ENCODE measurements around the gene TOM1L2. TPM values are rescaled to one million over a fixed set of nuclear protein-coding genes. Genes with fewer than 3 reads are reported as not detected.
"Not testable (repeated sequence)": the region's sequence is repeated elsewhere in the genome, so short reads cannot be mapped to it uniquely, and the experiment has no call there.

Gene TOM1L2
- total and polyA plus RNA-seq, 8 donors = 20.3 to 28.2 (median 22.2) TPM

DNA sequence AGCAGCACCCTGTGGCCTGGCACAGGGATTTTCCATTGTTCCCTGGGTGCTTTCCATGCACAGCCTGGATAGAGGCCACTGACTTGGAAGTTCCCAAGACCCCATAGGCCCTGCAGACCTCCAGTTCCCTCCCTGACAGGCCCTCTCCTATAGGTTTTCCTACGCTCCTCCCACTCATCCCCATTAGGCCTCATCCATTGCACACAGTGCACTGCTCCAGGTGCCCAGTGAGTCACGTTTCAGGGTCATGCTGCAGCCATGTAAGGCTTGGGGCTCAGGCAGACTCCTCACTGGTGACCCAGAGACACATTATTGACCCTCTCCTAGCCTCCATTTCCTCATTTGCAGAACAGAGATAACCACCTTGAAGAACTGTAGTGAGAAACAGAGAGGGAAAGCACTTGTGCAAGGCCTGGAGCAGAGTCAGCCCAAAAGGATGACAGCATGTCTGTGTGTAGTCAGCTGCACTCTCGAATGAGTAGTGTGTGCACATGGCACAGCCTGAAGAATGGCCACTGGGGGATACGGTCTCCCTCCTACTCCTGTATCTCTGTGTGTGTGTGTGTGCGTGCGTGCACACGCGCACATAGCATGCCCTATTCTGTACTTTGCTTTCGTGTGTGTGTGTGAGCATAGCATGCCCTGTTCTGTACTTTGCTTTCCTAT is 27.3 kb upstream of the TOM1L2 start:
- H3K27ac ChIP-seq = no peak overlapping the region
- ATAC-seq (no peak), DNase-seq (no peak), FAIRE-seq (no peak)
- H3K4me1 ChIP-seq = no peaks in the 10 kb centered on the region
- H3K27me3 ChIP-seq = no peaks in the 10 kb centered on the region
- intact Hi-C loops (cut with DNase I) = no loop called here
- H3K4me3 ChIP-seq = no peak overlapping the region
- TF ChIP-seq, protein P1, sequence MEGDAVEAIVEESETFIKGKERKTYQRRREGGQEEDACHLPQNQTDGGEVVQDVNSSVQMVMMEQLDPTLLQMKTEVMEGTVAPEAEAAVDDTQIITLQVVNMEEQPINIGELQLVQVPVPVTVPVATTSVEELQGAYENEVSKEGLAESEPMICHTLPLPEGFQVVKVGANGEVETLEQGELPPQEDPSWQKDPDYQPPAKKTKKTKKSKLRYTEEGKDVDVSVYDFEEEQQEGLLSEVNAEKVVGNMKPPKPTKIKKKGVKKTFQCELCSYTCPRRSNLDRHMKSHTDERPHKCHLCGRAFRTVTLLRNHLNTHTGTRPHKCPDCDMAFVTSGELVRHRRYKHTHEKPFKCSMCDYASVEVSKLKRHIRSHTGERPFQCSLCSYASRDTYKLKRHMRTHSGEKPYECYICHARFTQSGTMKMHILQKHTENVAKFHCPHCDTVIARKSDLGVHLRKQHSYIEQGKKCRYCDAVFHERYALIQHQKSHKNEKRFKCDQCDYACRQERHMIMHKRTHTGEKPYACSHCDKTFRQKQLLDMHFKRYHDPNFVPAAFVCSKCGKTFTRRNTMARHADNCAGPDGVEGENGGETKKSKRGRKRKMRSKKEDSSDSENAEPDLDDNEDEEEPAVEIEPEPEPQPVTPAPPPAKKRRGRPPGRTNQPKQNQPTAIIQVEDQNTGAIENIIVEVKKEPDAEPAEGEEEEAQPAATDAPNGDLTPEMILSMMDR (IDR thresholded peaks at IDR 0.05) = no peak
- H3K9me3 ChIP-seq = no peaks in the 10 kb centered on the region
- 80 to 81% methylated on average over 9 of the region's 9 CpGs for WGBS, 2 donors
- no peaks in the 10 kb centered on the region for H3K36me3 ChIP-seq

DNA sequence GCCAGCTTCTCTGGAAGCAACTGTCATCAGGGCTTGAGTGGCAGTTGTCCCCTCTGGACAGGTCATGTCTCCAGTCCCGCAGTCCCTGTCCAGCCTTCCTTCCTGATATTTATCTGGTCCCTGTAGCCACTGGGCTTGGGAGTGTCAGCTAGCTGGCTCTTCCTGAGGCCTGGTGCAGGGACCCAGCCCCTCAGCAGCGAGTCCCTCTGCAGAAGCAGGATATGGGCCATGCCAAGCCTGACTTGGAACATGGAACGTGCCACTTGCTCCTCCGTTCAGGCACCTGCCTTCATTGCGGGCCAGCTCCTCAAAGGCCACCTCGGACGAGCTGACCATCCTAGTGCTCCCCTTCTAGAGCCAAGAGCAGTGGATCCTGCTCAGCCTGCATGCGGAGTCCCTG is 26.7 kb upstream of the TOM1L2 start:
- ATAC-seq (no peak), DNase-seq (no peak), FAIRE-seq (no peak)
- TF ChIP-seq, protein P1 (IDR thresholded peaks at IDR 0.05) = no peak
- H3K4me3 ChIP-seq = no peak overlapping the region
- no peaks in the 10 kb centered on the region for H3K36me3 ChIP-seq
- no peaks in the 10 kb centered on the region for H3K9me3 ChIP-seq
- H3K27ac ChIP-seq = no peak overlapping the region
- intact Hi-C loops (cut with DNase I) = no loop called here
- H3K4me1 ChIP-seq = no peaks in the 10 kb centered on the region
- WGBS, 2 donors = 86 to 90% methylated on average over 8 of the region's 8 CpGs
- H3K27me3 ChIP-seq = no peaks in the 10 kb centered on the region

DNA sequence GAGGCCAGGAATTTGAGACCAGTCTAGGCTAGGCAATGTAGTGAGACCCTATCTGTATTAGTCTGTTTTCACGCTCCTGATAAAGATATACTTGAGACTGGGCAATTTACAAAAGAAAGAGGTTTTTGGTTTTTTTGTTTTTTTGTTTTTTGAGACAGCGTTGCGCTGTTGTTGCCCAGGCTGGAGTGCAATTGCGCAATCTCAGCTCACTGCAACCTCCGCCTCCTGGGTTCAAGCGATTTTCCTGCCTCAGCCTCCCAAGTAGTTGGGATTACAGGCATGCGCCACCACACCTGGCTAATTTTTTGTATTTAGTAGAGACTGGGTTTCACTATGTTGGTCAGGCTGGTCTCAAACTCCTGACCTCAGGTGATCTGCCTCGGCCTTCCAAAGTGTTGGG is 23.7 kb upstream of the TOM1L2 start:
- H3K36me3 ChIP-seq; H3K4me1 ChIP-seq; ATAC-seq; H3K27ac ChIP-seq; FAIRE-seq; intact Hi-C loops (cut with DNase I); DNase-seq; H3K9me3 ChIP-seq; H3K27me3 ChIP-seq; H3K4me3 ChIP-seq: not testable (repeated sequence)
- WGBS, 2 donors = 94 to 95% methylated on average over 8 of the region's 8 CpGs

GRCh38 chr17:17994271-17995069 is 22.3 kb upstream of the TOM1L2 start:
- no peak for FAIRE-seq
- Histone ChIP-seq H3K4me3 (no peak overlapping the region), H3K4me1 (no peaks in the 10 kb centered on the region), H3K9me3 (no peaks in the 10 kb centered on the region), H3K27ac (no peak overlapping the region), H3K27me3 (no peaks in the 10 kb centered on the region), H3K36me3 (no peaks in the 10 kb centered on the region)
- DNase-seq = no peak
- WGBS, 2 donors = 59 to 65% methylated on average over 18 of the region's 18 CpGs
- peak in 3 of 4 donors; percentile 46 to 65 (median 49) for ATAC-seq
- TF ChIP-seq, protein P1 (IDR thresholded peaks at IDR 0.05) = no peak
- intact Hi-C loops (cut with DNase I) = no loop called here

GRCh38 chr17:17993852-17994251 is 21.7 kb upstream of the TOM1L2 start:
- no peak overlapping the region for H3K27ac ChIP-seq

More at GRCh38 chr17:17993852-17994251, 21.7 kb upstream of the TOM1L2 start:
- H3K27me3 ChIP-seq = no peaks in the 10 kb centered on the region
- 92 to 93% methylated on average over 12 of the region's 12 CpGs for WGBS, 2 donors
- no peaks in the 10 kb centered on the region for H3K9me3 ChIP-seq
- TF ChIP-seq, protein P1 (IDR thresholded peaks at IDR 0.05) = no peak
- H3K36me3 ChIP-seq = no peaks in the 10 kb centered on the region
- H3K4me1 ChIP-seq = no peaks in the 10 kb centered on the region
- DNase-seq = no peak
- H3K4me3 ChIP-seq = no peak overlapping the region
- intact Hi-C loops (cut with DNase I) = no loop called here
- no peak for FAIRE-seq
- no peak for ATAC-seq
